HG03095 (cell line): Measurements from ENCODE around the gene UBL4B.

ENCODE experiments used
- ATAC-seq: cut with Tn5 transposase; IDR thresholded peaks from one replicate; pipeline ENCODE4 v1.9.1; 2021; ENCODE audit warnings: moderate library complexity; ENCODE audit not compliant: unreplicated experiment

UBL4B gene

DNA sequence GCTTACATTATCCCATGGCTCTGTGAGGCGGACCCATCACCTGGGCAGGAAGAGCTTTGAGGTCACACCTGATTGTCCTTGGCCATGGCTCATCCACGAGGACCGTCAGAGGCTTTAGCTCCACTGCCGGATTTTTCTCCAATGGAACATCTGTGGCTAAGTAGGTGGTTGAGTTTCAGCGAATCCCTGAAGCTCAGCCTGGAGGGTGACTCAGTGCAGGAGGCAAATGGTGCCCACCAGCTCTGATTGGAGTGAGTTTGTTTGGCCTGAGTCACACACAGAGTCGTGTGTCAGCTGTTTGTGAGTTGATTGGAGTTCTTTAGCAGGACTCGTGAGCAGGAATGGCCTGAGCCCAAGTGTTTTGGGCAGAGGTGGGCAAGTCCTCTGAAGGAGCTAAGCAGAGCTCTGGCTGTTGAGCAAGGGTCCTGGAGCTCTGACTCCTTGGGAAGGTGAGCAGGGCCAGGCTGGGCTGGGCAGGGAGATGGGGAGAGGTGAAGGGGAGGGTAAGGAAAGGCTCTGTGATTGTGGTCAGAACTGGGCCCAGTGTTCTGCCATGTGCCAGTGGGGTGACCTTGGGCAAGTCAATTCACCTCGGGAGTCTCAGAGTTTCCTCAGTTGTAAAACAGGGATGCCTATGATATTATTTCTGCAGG is 40.0 kb downstream of the UBL4B start:
- ATAC-seq: no peak

DNA sequence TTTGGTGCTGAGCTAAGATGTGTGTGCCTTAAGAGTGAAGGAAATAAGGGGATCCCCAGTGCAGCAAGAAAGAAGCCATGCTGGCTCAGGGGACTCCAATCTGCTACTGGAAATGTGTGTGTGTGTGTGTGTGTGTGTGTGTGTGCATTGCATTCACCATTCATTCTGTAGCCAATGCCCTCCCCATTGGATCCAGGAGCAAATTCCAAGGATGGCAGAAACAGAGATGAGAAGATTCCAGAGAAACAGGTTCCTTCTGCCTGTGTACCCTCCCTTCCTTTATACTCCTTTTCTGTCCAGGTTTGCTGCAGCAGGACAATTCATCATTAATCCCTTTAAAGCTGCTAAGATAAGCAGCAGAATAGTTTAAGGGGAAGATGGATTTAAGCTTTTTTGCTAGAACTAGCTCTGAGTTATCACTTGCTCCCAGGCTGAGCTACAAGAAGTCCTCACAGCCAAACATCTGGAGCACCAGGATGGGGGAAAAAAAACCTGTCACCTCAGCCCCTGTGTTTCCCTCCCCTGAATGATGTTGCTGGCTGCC is 41.2 kb downstream of the UBL4B start:
- ATAC-seq: no peak

- no peak for ATAC-seq
Observed at GRCh38 chr1:110155878-110156522, 43.8 kb downstream of the UBL4B start.

DNA sequence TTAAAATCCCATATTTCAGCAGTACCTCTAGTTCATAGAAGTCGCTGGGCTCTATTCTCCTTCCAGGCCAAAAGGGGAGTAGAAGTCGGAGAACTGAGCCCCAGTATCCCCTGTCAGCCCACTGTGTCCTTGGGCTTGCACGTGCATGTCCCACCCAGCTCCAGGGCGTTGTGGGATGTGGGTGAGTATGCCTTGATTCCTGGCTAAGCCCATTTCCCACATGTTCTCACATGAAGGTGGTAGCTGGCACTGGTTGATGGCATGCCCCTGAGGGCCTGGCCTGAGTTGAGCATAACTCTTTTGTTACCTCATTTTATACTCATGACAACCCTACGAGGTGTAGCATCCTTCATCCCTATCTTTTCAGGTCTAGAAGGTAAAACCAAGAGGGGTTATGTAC is 46.0 kb downstream of the UBL4B start:
- ATAC-seq: no peak

- ATAC-seq: no peak
Observed at GRCh38 chr1:110159168-110159567, 46.9 kb downstream of the UBL4B start.

DNA sequence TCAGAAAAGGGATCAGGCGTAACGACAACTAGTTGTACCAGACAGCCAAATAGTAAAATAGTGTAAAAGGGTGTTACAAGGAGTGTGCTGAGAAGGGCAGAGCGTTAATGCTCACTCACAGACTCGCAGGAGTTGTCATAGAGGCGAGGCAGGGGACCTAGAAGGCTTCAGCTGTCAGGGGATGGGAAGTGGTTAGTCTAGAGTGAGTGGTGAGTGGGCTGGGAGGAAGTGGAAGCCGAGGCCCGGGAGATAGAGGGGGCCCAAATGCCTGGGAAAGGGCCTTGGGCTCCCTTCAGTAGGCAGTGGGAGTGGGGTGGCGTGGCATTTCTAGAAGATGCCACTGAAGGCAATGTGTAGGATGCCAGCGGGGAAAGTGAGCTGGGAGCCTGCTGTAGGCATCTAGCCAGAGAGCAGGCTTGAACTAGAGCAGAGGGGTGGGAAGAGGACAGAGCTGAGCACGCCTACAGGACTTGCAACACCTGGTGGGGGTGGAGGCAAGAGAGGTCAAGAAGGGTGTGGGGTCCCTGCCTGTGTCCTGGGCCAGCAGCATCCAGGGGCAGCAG is 48.4 kb downstream of the UBL4B start:
- ATAC-seq: no peak

DNA sequence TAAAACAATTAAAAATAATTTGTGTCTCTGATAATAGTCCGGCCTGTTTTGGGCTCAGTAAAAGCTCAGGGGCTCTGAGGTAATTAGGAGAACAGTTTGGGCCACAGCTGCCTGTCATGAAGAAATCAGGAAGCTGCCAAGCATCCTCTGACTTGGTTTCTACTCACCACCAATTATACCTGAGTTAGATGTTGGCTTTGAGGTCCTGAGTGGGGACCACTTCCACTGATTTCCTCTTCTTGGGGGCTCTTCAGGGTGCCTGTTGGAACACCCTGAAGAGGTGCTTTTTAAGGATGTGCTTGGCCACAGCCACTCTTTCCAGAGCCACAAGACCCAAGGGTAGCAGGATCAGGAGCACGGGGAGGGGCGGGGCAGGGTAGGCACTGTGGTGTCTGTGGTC is 48.9 kb downstream of the UBL4B start:
- no peak for ATAC-seq

- no peak for ATAC-seq
Observed at GRCh38 chr1:110161849-110162248, 49.6 kb downstream of the UBL4B start.
